C1 segment of cervical spinal cord (tissue), 14 donors: Measurements from ENCODE around the gene CTTNBP2NL.

Experiments
- DNase-seq, 14 donors: peaks; one replicate each; lab custom pipeline; 2025; lab: John Stamatoyannopoulos, UW

Gene CTTNBP2NL

DNA sequence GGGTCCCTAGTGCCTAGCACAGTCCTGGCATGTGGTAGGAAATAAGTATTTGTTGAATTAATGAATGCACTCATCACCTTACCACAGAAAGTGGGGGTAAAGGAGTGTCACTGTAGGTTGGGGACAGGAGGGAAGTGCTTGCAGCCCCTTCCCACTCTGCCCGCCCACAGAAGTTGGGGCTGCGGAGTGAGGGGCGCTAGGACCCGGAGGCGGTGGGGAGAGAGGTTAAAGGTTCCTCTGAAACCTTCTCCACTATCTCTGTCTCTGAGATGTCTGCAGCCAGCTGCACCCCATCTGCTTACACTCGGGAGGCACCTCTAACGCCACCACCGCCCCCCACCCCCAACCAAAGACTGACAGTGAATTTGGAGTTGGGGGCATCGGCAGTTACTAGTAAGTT is 111.3 kb downstream of the CTTNBP2NL start:
- DNase-seq = no peak

DNA sequence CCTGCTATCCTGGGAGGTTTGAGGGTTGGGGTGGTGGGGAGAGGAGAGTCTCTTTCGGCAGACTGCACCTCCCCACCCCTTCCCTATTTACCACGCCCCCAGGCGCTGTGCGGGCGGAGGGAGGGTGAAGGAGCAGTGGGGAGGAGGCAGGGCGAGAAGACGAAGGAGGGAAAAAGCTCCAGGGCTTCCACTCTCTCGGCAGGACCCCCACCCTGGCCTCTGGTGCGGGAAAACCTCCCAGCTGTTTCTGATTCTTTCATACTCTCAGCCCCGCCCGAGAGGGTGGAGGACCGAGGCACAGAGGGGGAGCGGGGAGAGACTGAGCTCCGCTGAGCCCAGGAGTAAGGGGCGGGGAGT is 111.9 kb downstream of the CTTNBP2NL start:
- no peak for DNase-seq

DNA sequence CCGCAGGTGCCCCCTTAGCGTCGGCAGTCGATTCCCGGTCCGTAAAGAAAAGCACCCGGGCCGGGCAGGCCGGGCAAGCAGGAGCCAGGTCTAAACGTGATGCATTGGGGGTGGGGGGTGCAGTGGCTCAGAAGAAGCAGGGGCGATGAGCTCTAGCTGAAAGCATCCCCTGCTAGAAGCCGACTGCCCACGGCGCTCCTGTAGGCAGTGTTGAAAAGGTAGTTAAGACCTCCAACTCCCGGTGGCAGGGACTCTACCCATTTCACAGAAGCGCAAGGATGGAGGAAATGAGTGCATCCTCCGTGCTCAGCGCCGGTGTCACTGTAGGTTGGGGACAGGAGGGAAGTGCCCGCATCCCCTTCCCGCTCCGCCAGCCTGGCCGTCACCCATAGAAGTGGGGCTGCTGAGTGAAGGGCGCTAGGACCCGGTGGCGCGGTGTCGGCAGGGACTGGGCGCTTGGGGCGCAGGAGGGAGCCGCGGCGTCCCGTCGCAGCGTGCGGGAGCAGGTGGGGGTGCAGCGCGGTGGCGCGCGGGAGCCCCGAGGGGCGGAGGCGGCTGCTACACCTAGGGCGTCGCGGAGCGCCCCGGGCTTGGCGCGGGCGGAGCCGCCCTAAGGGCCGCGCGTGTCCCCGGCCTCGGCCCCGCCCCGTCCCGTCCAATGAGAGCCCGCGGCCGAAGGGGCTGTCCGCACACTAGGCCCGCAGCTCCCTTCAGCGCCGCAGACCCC is 112.4 kb downstream of the CTTNBP2NL start, which contains the start of gene WNT2B:
Gene WNT2B (plus strand): TSS at position 688 of the 727 bp plus-strand sequence. CDS start 298 bp downstream, outside the sequence.
- peak in 1 of 14 donors; percentile 22 for DNase-seq

DNA sequence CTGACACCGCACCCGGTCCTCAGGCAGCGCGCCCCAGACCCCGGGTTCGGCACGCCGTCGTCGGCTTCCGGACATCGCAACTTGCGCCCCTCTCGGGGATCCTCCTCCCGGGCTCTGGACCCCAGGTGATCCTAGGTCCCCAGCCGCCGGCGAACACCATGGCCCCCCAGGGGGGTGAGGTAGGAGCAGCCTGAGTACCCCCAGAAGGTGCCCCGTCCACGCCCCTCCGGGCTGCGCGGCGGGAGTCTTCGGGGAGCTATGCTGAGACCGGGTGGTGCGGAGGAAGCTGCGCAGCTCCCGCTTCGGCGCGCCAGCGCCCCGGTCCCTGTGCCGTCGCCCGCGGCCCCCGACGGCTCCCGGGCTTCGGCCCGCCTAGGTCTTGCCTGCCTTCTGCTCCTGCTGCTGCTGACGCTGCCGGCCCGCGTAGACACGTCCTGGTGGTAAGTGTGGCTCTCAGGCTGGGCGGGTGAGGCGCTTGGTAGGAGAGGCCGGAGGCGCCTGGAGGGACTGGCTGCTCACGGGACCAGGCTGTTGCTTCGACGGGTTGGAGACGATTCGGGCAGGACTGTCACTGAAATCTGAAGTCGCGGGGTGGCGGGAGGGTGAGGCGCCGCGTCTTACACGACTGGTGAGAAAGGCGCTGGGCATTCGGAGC is 113.1 kb downstream of the CTTNBP2NL start:
- DNase-seq = no peak

DNA sequence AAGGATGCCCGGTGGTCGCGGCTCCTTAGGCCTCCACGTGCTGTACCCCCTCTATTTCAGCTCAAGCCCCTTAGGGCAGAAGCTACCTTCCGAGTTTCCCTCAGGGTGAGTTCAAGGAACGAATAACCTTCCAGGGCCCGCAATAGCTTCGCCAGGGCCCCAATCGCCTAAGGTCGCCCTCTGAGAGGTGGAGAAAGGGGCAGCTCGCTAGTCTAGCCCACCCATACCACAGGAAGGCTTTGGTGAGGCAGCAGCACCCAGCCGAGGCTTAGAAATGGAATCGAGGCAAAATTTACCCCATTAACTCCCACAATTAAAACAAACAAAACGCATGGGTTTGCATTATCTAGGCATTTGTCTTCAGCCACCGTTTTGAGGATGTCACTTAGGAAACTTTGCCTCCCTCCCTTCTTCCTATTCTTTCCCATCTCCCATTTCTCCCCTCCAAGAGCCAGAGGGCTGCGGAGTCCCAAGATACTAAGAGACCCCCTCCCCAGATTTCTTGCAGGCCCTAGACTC is 113.7 kb downstream of the CTTNBP2NL start:
- no peak for DNase-seq

DNA sequence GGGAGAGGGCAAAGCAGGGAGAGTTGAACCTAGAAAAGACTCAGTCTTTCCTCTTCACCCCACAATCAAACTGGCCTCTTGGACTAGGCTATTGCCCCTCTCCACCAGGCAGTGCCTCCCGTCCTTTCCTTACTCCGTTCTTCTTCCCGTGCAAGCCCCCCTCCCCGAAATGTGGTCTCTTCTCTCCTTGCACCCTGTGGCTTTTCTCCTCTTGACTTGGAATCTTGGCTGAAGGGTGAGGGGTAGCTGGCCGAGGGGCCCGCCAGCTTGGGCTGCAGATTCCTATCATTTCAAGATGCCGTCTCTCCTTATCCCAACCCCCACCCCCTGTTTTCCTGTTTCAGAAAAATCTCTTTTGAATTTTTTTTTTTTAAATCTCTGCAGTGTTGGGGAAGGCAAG is 114.3 kb downstream of the CTTNBP2NL start:
- DNase-seq = no peak
